Ecto neural progenitor cell (in vitro differentiated cells): ENCODE data around the gene PRKAR1B.

ENCODE experiments used
- DNase-seq: peaks from one replicate; pipeline ENCODE4 v3.0.0-alpha.2; 2018; ENCODE audit warnings: low spot score

Gene PRKAR1B

GRCh38 chr7:727104-727805 lies at the start of gene PRKAR1B:
TSS of gene PRKAR1B (minus strand) at chr7:727281. CDS start at chr7:711505, 15,776 bp downstream.
- DNase-seq = peak; percentile 48

DNA sequence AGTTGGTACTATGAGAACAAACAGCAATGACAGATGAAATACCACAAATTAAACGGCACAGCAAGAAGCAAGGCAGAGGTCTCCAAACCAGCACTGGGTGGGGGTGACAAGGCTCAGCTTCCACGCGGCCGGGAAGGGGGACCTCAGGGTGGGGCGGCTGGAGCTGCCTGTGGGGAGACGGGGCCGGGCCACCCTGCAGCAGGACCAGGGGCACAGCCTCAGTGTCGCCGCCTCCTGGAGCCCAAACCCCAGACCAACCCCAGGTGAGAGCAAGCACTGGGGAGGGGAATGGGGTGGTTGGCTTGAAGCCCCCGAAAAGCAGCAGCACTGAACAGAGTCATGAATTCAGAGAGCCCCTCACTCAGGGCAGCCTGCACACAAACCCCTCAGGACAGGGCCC lies 49.3 kb upstream of the PRKAR1B start:
- DNase-seq = no peak

GRCh38 chr7:774161-775109 lies 47.4 kb upstream of the PRKAR1B start:
- peak; percentile 80 for DNase-seq

- no peak for DNase-seq
Observed at GRCh38 chr7:773622-773915, 46.5 kb upstream of the PRKAR1B start.

GRCh38 chr7:772861-773621 lies 46.0 kb upstream of the PRKAR1B start:
- DNase-seq = no peak

- no peak for DNase-seq
Observed at GRCh38 chr7:772392-772791, 45.3 kb upstream of the PRKAR1B start.

DNA sequence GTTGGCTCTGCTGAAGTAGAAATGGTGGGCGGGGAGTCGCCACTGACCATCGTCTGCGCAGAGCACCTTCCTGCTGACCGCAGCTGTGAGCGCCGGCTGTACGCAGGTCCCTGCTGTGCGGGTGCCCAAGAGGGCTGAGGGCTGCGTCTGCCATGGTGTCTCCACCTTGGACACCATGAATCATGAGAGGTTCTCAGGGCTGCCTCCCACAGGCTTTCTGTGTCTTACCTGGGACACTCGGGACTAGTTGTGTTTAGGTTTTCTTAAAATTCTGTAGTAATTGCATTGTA lies 44.9 kb upstream of the PRKAR1B start:
- DNase-seq = no peak

- DNase-seq = no peak
Observed at GRCh38 chr7:771234-772004, 44.3 kb upstream of the PRKAR1B start.

- DNase-seq = no peak
Observed at GRCh38 chr7:770741-771166, 43.7 kb upstream of the PRKAR1B start.

GRCh38 chr7:770336-770735 lies 43.3 kb upstream of the PRKAR1B start:
- DNase-seq = no peak

DNA sequence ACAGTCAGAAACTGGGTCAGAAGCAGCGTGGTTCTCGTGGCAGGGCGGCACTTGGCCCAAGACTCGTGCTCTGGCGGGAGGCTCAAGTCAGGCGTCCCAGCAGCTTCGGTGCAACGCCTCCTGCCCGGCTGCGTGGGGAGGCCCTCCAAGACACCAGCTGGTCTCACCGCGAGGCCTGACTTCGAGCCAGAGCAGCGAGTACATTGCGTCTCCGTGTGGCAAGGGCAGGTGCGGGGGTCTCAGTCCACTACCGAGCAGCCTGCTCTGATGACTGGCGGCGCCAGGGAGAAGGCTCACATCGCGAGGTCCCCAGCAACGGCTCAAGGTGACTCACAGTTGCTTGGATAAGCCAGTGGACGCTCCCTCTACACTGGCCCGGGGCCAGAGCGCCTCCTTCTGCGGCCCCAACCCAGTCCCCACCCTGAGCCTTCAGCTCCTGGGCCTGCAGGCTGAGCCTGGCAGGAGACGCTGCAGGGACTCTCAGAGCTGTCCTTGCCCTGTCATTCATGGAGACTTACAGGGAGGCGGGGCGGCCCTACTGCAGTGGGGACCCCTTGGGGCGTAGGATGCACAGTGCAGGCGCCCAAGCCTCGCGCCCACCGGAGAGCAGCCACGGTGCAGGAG lies 41.9 kb upstream of the PRKAR1B start:
- no peak for DNase-seq

GRCh38 chr7:767941-768731 lies 41.1 kb upstream of the PRKAR1B start:
- DNase-seq = no peak

GRCh38 chr7:767580-767940 lies 40.5 kb upstream of the PRKAR1B start:
- DNase-seq = no peak

GRCh38 chr7:765383-765782 lies 38.3 kb upstream of the PRKAR1B start:
- DNase-seq = no peak

DNA sequence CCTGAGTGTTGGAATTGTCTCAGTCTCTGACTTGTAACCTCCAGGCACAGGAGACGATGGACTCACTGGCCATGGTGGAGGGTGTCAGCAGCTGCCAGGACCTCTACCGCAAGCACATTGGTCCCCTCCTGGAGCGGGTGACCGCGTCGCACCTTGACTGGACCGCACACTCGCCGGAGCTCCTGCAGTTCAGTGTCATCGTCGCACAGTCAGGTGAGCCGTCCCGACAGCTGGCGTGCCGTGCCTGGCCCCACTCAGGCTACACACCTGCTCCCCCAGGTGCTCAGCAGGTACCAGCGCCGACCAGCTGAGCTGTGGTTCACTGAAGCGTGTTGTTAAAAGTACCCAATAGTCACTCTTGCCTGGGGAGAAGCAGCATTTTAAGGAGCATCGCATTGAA lies 36.7 kb upstream of the PRKAR1B start:
- DNase-seq = no peak

GRCh38 chr7:762885-763284 lies 35.8 kb upstream of the PRKAR1B start:
- DNase-seq = no peak

GRCh38 chr7:761631-762030 lies 34.5 kb upstream of the PRKAR1B start:
- no peak for DNase-seq

DNA sequence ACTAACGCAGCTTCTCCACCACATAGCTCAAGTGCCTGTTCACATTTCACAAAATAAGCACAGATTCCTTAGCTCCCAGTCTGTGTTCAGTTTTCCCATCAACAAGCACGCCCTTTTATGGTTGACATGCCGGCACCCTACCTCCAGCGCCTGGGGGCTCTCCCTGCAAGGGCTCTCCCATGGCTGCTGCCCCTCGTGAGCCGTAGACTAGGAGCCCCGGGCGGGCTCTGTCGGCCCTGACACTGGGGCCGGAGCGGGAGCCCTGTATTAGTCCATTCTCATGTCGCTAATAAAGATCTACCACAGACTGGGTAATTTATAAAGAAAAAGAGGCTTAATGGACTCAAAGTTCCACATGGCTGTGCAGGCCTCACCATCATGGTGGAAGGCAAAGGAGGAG lies 34.0 kb upstream of the PRKAR1B start:
- DNase-seq = no peak

- DNase-seq = no peak
Observed at GRCh38 chr7:760006-760405, 32.9 kb upstream of the PRKAR1B start.

DNA sequence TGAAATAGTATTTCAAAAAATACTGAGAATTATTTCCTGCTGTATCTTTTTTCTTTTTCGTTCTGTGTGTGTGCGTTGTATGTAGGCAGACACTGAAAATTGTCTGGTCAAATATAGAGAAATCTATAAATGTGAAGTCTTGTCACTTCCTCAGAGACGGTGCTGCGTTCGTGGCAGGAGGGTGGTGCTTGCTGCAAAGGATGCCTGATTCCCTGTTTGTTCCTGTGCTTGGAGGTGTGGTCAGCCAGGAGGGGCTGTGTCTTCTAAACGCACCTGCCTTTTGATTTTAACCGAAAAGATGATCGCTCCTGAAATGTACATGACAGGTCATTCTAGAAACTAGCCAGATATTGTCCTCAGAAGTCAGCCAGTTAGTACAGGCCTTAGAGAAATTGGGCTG lies 32.5 kb upstream of the PRKAR1B start:
- DNase-seq = no peak

DNA sequence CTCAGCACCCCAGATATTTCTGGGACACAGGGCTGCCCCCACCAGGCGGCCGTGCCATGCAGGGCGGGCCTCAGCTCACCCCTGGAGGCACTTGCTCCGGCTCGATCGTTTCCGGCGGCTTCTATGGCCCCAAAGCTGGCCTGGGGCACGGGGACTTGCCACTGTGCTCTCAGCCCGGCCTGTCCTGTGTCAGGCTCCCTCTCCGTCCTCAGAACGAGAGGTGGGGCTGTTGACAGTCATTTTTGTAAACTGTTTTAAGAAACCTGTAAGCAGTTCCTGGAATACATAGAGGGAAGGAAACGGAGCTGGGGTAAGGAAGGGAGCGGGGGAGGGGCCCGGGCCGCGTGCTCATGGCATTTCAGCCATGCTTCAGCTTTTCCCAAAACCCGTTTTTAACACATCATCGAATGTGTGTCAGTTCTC lies 30.7 kb upstream of the PRKAR1B start:
- no peak for DNase-seq
